PC-9 (cell line): ENCODE data around the gene ARMC6. TPM values are rescaled to one million over a fixed set of nuclear protein-coding genes. Genes with fewer than 3 reads are reported as not detected.

ENCODE experiments used
- BruUV-seq: library from RNA; stranded (reverse); fragments of 400-500 nt; replicated peaks from 2 replicates; lab custom pipeline; 2021; lab: Mats Ljungman, UMichigan
- CTCF ChIA-PET: fragments of 300-600 bp; sonication (Branson Sonifier 250); formaldehyde crosslinking; loops from one replicate; lab custom pipeline; 2022; ENCODE audit warnings: antibody characterized with exemption; lab: Charles Lee
- POLR2A ChIA-PET: fragments of 300-600 bp; sonication (Branson Sonifier 250); formaldehyde crosslinking; loops from one replicate; lab custom pipeline; 2022; ENCODE audit warnings: antibody characterized with exemption; ENCODE audit not compliant: unreplicated experiment; lab: Charles Lee
- DNase-seq, 2 experiments: peaks; one replicate each; pipeline versions ENCODE4 v3.0.0 to v3.0.0-alpha.2; 2015 to 2022; ENCODE audit warnings: mixed read lengths in 1 of 2
- H2AFZ ChIP-seq: fragments of 200-600 bp; sonication (generic); 2 replicates; pipeline ENCODE4 v1.8.1; 2017; ENCODE audit warnings: antibody characterized with exemption
- H3F3A ChIP-seq: fragments of 200-600 bp; sonication (generic); 2 replicates; pipeline ENCODE4 v1.8.1; 2017; ENCODE audit warnings: antibody characterized with exemption, mild to moderate bottlenecking, low read depth; ENCODE audit not compliant: insufficient read depth
- H3K27ac ChIP-seq: fragments of 200-600 bp; sonication (generic); 2 replicates; pipeline ENCODE4 v1.6.1; 2016; ENCODE audit warnings: mixed run types
- H3K27me3 ChIP-seq: fragments of 200-600 bp; sonication (generic); 2 replicates; pipeline ENCODE4 v1.6.1; 2016; ENCODE audit warnings: low read depth, mixed run types; ENCODE audit not compliant: insufficient read depth
- H3K36me3 ChIP-seq: fragments of 200-600 bp; sonication (generic); 2 replicates; pipeline ENCODE4 v1.6.1; 2016; ENCODE audit warnings: low read depth, mixed run types
- H3K4me1 ChIP-seq: fragments of 200-600 bp; sonication (generic); replicated peaks from 2 replicates; pipeline ENCODE4 v1.6.1; 2016; ENCODE audit warnings: mixed run types; ENCODE audit not compliant: insufficient read depth
- H3K4me2 ChIP-seq: fragments of 200-600 bp; sonication (generic); 2 replicates; pipeline ENCODE4 v1.6.1; 2017; ENCODE audit warnings: mixed run types
- H3K4me3 ChIP-seq: fragments of 200-600 bp; sonication (generic); 2 replicates; pipeline ENCODE4 v1.6.1; 2016; ENCODE audit warnings: mixed run types
- H3K79me2 ChIP-seq: fragments of 200-600 bp; sonication (generic); 2 replicates; pipeline ENCODE4 v1.6.1; 2017; ENCODE audit warnings: low read depth, mixed run types
- H3K9me2 ChIP-seq: fragments of 200-600 bp; sonication (generic); 2 replicates; pipeline ENCODE4 v1.8.1; 2017; ENCODE audit warnings: mild to moderate bottlenecking; ENCODE audit not compliant: insufficient read depth
- H3K9me3 ChIP-seq: fragments of 200-600 bp; sonication (generic); 2 replicates; pipeline ENCODE4 v1.8.1; 2016; ENCODE audit warnings: low read depth; ENCODE audit not compliant: insufficient read depth
- H4K20me1 ChIP-seq: fragments of 200-600 bp; sonication (generic); 2 replicates; pipeline ENCODE4 v1.8.1; 2017; ENCODE audit not compliant: insufficient read depth
- EZH2 ChIP-seq: fragments of 200-600 bp; sonication (generic); IDR thresholded peaks from 2 replicates; pipeline ENCODE4 v1.8.0; 2017; ENCODE audit warnings: antibody characterized with exemption, low read depth
- intact Hi-C: fragments of 100-400 bp; cut with micrococcal nuclease; formaldehyde crosslinking; loops from one replicate; pipeline ENCODE4 v1.10.0; 2022; ENCODE audit not compliant: unreplicated experiment
- total RNA-seq: library from RNA; stranded (reverse); gene quantifications from 2 replicates; pipeline ENCODE4 v1.2.3, GENCODE V29; 2021
- TF ChIP-seq, protein P1 (sequence below): fragments of 200-600 bp; sonication (generic); conservative IDR thresholded peaks from 2 replicates; pipeline ENCODE4 v1.6.1; 2017; ENCODE audit warnings: mixed run types, antibody characterized with exemption, mild to moderate bottlenecking, moderate library complexity

Gene ARMC6
- total RNA-seq, 1 experiment from 2014 or later, result 28.8 TPM

DNA sequence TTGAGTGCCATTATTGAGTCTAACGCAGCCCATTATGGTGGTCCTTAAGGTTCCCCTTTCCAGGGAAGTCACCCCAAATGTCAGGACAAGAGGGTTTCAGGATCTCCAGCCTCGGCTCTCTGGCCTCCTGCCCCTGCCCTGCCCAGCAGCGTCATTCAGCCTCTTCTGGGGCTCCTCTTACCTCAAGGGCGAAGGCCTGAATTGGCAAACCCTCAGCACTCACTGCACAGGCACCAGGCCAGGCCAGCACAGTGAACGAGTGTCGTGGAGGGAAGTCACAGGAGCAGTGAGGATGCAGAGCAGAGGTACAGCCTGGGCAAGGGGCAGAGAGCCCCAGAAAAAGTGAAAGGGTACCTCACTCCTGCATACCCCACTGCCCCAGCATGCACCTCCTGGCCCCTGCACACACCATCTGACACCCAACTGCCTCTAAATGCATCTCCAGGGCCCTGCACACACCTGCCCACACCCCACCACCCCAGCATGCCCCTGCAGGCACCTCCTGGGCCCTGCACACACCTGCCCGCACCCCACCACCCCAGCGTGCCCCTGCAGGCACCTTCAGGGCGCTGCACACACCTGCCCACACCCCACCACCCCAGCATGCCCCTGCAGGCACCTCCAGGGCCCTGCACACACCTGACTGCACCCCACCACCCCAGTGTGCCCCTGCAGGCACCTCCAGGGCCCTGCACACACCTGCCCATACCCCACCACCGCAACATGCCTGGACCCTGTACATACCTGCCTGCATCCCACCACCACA is 50.2 kb downstream of the ARMC6 start:
- CTCF ChIA-PET, result no interaction called here
- peaks cover 8% of the 10 kb centered on the region; the same call in 1 of the 2 replicates for H4K20me1 ChIP-seq
- peaks cover 7% of the 10 kb centered on the region; the same call in 1 of the 2 replicates for H3F3A ChIP-seq
- no peak overlapping the region for H3K4me3 ChIP-seq
- no peak overlapping the region for H3K4me2 ChIP-seq
- POLR2A ChIA-PET, result no interaction called here
- intact Hi-C loops, result no loop called here
- no peak overlapping the region for H2AFZ ChIP-seq
- no peaks in the 10 kb centered on the region for H3K9me3 ChIP-seq
- H3K27ac ChIP-seq, result no peak overlapping the region
- no peaks in the 10 kb centered on the region for H3K4me1 ChIP-seq
- no peaks in the 10 kb centered on the region for H3K36me3 ChIP-seq
- H3K9me2 ChIP-seq, result no peaks in the 10 kb centered on the region
- no peaks in the 10 kb centered on the region for H3K27me3 ChIP-seq
- no peak for TF ChIP-seq EZH2
- TF ChIP-seq, protein P1, sequence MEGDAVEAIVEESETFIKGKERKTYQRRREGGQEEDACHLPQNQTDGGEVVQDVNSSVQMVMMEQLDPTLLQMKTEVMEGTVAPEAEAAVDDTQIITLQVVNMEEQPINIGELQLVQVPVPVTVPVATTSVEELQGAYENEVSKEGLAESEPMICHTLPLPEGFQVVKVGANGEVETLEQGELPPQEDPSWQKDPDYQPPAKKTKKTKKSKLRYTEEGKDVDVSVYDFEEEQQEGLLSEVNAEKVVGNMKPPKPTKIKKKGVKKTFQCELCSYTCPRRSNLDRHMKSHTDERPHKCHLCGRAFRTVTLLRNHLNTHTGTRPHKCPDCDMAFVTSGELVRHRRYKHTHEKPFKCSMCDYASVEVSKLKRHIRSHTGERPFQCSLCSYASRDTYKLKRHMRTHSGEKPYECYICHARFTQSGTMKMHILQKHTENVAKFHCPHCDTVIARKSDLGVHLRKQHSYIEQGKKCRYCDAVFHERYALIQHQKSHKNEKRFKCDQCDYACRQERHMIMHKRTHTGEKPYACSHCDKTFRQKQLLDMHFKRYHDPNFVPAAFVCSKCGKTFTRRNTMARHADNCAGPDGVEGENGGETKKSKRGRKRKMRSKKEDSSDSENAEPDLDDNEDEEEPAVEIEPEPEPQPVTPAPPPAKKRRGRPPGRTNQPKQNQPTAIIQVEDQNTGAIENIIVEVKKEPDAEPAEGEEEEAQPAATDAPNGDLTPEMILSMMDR, result no peak
- H3K79me2 ChIP-seq, result no peaks in the 10 kb centered on the region
- no TSS peak for BruUV-seq
- no peak for DNase-seq

DNA sequence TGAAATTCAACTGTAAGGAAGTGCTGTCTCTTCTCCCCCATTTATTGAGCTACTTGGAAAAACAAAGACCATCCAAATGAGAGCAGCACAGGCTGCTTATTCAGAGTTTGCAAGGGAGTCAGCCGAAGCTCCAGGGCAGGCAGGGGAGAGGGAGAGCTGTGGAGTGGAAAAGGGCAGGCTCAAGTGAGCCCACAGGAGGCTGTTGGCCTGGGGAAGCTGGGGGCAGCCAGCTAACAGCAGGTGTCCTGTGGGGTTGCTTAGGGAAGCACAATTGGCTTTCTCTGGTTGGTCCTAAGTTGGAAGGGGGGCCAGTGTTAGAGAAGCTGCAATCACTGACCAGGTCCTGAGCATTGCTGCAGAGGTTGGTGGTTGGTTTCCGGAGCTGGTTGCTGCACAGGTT is 54.3 kb downstream of the ARMC6 start:
- H3K9me2 ChIP-seq, result no peaks in the 10 kb centered on the region
- no peak overlapping the region for H3K27ac ChIP-seq
- no peak overlapping the region for H3K4me3 ChIP-seq
- H3K36me3 ChIP-seq, result no peaks in the 10 kb centered on the region
- H3K79me2 ChIP-seq, result no peaks in the 10 kb centered on the region
- H3K27me3 ChIP-seq, result no peaks in the 10 kb centered on the region
- peaks cover 7% of the 10 kb centered on the region; the same call in 1 of the 2 replicates for H3F3A ChIP-seq
- BruUV-seq, result no TSS peak
- no peak overlapping the region for H2AFZ ChIP-seq
- H3K9me3 ChIP-seq, result no peaks in the 10 kb centered on the region
- H4K20me1 ChIP-seq, result 0 out of 2 replicates have a peak, but pooled peaks cover 5% of the 10 kb centered on the region
- ChIA-PET POLR2A (no interaction called here), CTCF (no interaction called here)
- DNase-seq, result no peak
- H3K4me2 ChIP-seq, result no peak overlapping the region
- TF ChIP-seq, protein P1, result no peak
- no peak for TF ChIP-seq EZH2
- intact Hi-C loops, result no loop called here
- no peaks in the 10 kb centered on the region for H3K4me1 ChIP-seq

DNA sequence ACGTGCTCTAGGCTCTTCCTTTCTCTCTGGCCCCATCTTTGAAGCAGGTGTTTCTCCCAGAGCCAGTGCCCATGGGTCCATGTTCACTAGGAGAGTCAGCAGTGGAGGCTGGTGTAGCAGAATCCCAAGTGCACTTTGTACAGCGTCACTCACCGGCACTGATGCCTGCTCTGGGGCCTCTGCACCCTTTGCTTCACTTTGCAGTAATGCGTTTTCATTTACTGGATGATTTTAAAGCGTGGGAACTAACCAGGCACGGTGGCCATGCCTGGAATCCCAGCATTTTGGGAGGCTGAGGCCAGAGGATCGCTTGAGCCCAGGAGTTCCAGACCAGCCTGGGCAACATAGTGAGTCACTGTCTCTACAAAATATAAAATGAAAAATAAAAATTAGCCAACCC is 61.1 kb downstream of the ARMC6 start:
- no peak overlapping the region for H2AFZ ChIP-seq
- H4K20me1 ChIP-seq, result no peaks in the 10 kb centered on the region
- no peaks in the 10 kb centered on the region for H3K36me3 ChIP-seq
- DNase-seq, result no peak
- POLR2A ChIA-PET, result interaction anchor here (0.6 kb wide), 2 partner anchors 106 to 560 kb away, joined by 4 to 7 read pairs; no protein-coding TSS in a partner anchor
- H3K27ac ChIP-seq, result no peak overlapping the region
- no peaks in the 10 kb centered on the region for H3K9me3 ChIP-seq
- intact Hi-C loops, result no loop called here
- no TSS peak for BruUV-seq
- H3K4me2 ChIP-seq, result 0 out of 2 replicates have a peak overlapping the region, but pooled peaks have one; percentile 11
- TF ChIP-seq, protein P1, result no peak
- TF ChIP-seq EZH2, result no peak
- CTCF ChIA-PET, result interaction anchor here (0.6 kb wide), 1 partner anchor 35 kb away, joined by 6 read pairs; no protein-coding TSS in a partner anchor
- no peaks in the 10 kb centered on the region for H3K9me2 ChIP-seq
- no peaks in the 10 kb centered on the region for H3K79me2 ChIP-seq
- H3F3A ChIP-seq, result peaks cover 14% of the 10 kb centered on the region; the same call in 1 of the 2 replicates
- H3K4me1 ChIP-seq, result peaks cover 51% of the 10 kb centered on the region
- no peaks in the 10 kb centered on the region for H3K27me3 ChIP-seq
- no peak overlapping the region for H3K4me3 ChIP-seq
